Skeletal muscle tissue (tissue), 4 donors: Measurements from ENCODE around the gene LMAN1L. TPM values are rescaled to one million over a fixed set of nuclear protein-coding genes. Genes with fewer than 3 reads are reported as not detected.

Source experiments
- H3K27ac ChIP-seq: one replicate; pipeline ENCODE4 v1.7.0; 2013; ENCODE audit warnings: mild to moderate bottlenecking, low read depth, low read length, inconsistent platforms
- H3K27me3 ChIP-seq, 3 donors: one replicate each; pipeline ENCODE4 v1.7.0; 2013; ENCODE audit warnings: low read length in 3 of 3; ENCODE audit not compliant: control insufficient read depth in 3 of 3, insufficient read depth in 3 of 3
- H3K36me3 ChIP-seq, 3 donors: one replicate each; pipeline ENCODE4 v1.7.0; 2013; ENCODE audit warnings: low read length in 3 of 3; ENCODE audit not compliant: control insufficient read depth in 3 of 3, insufficient read depth in 3 of 3
- H3K4me1 ChIP-seq, 3 donors: one replicate each; pipeline ENCODE4 v1.7.0; 2013; ENCODE audit warnings: low read length in 3 of 3, mild to moderate bottlenecking in 3 of 3; ENCODE audit not compliant: control insufficient read depth in 3 of 3, insufficient read depth in 3 of 3
- H3K4me3 ChIP-seq, 3 donors: one replicate each; pipeline ENCODE4 v1.7.0; 2013; ENCODE audit warnings: low read length in 3 of 3
- H3K9ac ChIP-seq, 3 donors: one replicate each; pipeline ENCODE4 v1.7.0; 2013; ENCODE audit warnings: low read length in 3 of 3, mild to moderate bottlenecking in 3 of 3, moderate library complexity in 2 of 3, low read depth in 1 of 3
- H3K9me3 ChIP-seq, 3 donors: one replicate each; pipeline ENCODE4 v1.7.0; 2013; ENCODE audit warnings: low read length in 3 of 3; ENCODE audit not compliant: control insufficient read depth in 3 of 3
- total RNA-seq: library from RNA; depleted of rRNA; stranded (reverse); fragments of >200 nt; gene quantifications from one replicate; pipeline ENCODE4 v1.2.3, GENCODE V29; 2014
- donor health status: Osteomylitis.

The LMAN1L gene
- total RNA-seq, 1 donor from 2014 or later = not detected

DNA sequence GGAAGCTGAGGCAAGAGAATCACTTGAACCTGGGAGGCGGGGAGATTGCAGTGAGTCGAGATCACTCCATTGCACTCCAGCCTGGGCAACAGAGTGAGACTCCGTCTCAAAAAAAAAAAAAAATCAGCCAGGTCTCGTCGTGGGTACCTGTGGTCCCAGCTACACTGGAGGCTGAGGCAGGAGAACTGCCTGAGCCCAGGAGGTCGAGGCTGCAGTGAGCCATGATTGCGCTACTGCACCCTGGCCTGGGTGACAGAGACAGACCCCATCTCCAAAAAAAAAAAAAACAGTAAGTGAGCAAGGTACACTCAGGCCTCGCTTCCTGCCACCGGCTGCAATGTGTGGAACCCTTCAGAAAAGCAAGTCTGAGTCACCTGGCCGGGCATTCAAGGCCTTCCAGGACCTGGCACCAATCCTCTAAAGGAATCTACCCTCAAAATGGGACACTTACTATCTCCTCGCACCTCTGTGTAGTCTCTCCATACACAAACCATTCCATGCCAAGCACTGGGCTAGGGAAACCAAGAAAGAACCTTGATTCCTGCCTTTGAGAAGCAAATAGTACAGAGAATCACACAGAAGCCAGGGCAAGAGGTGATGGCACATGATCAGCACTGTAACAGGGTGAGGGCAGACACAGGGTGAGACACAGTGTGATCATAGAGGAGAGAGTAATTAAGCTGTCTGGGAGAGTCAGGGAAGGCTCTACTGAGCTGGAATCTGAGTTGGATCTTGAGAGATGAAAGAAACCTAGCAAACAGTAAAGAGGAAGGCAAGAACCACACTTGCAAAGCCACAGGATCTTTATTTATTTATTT is 50.8 kb downstream of the LMAN1L start:
- peaks cover 18 to 37% (median 23%) of the 10 kb centered on the region in 3 donors for H3K4me1 ChIP-seq
- H3K9me3 ChIP-seq = no peaks in the 10 kb centered on the region
- H3K27ac ChIP-seq = no peak overlapping the region

DNA sequence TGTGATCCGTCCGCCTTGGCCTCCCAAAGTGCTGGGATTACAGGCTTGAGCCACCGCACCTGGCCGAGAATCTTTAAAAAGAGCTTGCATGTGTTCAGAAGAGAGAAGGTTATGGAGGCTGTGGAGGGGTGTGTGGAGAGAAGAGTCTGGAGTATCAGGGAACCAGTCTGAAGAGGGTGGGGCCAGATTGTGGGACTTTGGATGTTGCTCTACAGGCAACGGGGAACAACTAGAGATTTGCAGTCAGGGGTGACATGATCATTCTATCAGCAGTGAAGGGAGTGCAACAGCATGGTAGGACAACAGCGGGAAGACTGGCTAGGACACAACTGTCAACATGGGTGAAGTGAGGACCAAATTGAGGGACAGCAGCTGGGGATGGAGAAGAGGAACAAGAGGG is 51.7 kb downstream of the LMAN1L start:
- Histone ChIP-seq H3K27ac (no peak overlapping the region), H3K9me3 (no peaks in the 10 kb centered on the region), H3K36me3 (peaks cover 0 to 6% (median 5%) of the 10 kb centered on the region in 3 donors), H3K4me1 (peaks cover 23 to 39% (median 25%) of the 10 kb centered on the region in 3 donors), H3K9ac (no peak overlapping the region), H3K4me3 (no peak overlapping the region), H3K27me3 (no peaks in the 10 kb centered on the region)

More for the DNA sequence above, 50.8 kb downstream of the LMAN1L start:
- H3K9ac ChIP-seq = no peak overlapping the region
- H3K36me3 ChIP-seq = peaks cover 0 to 5% (median 4%) of the 10 kb centered on the region in 3 donors
- no peak overlapping the region for H3K4me3 ChIP-seq
- H3K27me3 ChIP-seq = no peaks in the 10 kb centered on the region

DNA sequence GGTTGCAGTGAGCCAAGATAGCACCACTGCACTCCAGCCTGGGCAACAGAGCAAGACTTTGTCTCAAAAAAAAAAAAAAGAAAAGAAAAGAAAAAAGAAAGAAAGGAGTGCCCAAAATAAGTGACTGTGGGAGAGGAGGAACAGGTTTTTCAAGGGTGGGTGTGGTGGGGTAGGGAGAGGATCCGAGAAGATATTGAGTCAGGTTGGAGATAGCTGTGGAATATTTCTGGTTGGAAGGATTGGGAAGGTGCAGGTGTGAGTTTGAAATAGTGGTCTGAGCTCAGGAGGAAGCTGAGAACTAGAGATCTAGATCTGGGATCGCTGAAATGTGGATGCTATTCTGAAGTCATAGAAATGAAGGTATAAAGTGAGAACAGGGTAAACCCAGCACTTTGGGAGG is 52.7 kb downstream of the LMAN1L start:
- Histone ChIP-seq H3K4me3 (no peak overlapping the region), H3K4me1 (peaks cover 31 to 44% (median 33%) of the 10 kb centered on the region in 3 donors), H3K36me3 (peaks cover 0 to 6% (median 5%) of the 10 kb centered on the region in 3 donors), H3K27me3 (no peaks in the 10 kb centered on the region), H3K27ac (no peak overlapping the region), H3K9ac (no peak overlapping the region), H3K9me3 (no peaks in the 10 kb centered on the region)

DNA sequence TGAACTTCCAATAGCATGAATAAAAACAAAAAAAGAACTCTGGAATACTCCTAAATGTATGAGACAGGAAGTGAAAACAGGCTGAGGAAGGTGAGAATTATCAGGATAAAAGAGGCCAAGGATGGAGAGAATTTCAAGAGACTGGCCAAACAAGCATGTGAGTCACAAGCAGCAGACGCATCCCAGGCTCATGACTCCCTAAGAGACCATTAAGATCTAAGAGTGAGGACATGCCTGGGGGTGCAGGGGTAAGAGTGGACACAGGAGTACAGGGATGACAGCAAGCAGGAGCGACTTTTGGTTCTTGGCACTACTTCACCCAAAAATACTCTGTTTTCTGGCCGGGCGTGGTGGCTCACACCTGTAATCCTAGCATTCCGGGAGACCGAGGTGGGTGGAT is 53.5 kb downstream of the LMAN1L start:
- no peaks in the 10 kb centered on the region for H3K27me3 ChIP-seq
- H3K9ac ChIP-seq = no peak overlapping the region
- H3K27ac ChIP-seq = no peak overlapping the region
- H3K36me3 ChIP-seq = peaks cover 0 to 6% (median 5%) of the 10 kb centered on the region in 3 donors
- H3K9me3 ChIP-seq = no peaks in the 10 kb centered on the region
- H3K4me3 ChIP-seq = no peak overlapping the region
- peaks cover 39 to 52% (median 41%) of the 10 kb centered on the region in 3 donors for H3K4me1 ChIP-seq

DNA sequence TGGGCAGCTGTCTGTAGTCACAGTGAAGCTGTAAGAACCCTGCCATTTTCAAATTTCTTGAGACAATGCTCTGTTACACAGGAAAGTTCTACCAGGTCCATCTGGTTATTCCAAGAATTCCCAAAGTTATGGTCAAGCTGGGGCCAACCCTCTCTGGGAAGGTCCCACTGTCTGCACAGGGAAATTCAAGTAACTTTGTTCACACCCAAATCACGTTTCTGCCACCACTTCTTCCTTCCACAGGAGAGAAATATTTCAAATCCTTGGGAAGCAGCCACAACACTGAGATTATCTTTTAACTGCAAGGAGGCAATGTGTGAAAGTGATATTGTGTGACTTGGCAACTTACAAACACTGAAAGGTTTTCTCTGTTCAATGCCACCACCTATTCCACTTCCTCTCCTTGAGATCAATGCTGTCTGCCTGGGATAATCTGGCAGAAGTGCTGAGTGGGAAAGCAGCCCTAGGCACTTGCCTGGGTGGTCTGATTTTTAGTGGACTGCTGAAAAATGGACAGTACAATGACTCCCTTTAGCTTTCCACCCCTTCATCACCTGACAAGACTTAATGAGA is 54.9 kb downstream of the LMAN1L start:
- Histone ChIP-seq H3K9ac (no peak overlapping the region), H3K9me3 (no peaks in the 10 kb centered on the region), H3K36me3 (peaks cover 0 to 6% (median 5%) of the 10 kb centered on the region in 3 donors), H3K4me1 (peaks cover 51 to 62% (median 51%) of the 10 kb centered on the region in 3 donors), H3K4me3 (no peak overlapping the region), H3K27me3 (no peaks in the 10 kb centered on the region), H3K27ac (peak overlapping the region; percentile 56)

DNA sequence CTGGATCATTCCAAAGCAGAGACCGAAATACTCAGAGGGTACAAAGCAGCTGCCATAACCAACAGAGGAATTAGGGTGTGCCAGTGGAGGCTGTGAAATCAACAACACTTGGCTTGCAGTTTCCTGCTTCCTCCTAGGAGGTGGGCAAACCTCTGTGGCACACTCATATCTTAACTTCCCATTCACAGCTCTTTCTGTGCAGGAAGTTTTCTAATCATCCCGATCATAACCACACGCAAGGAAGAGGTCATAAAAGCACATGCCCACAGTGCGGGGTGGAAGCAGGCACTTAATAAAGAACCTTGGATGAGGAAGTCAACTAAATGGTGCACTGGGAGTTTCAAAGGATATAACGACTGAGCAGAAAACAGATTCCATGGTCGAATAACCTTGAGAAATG is 55.4 kb downstream of the LMAN1L start:
- no peak overlapping the region for H3K9ac ChIP-seq
- H3K4me1 ChIP-seq = peaks cover 53 to 65% (median 53%) of the 10 kb centered on the region in 3 donors
- no peaks in the 10 kb centered on the region for H3K27me3 ChIP-seq
- no peaks in the 10 kb centered on the region for H3K9me3 ChIP-seq
- H3K27ac ChIP-seq = peak overlapping the region; percentile 56
- peaks cover 0 to 6% (median 5%) of the 10 kb centered on the region in 3 donors for H3K36me3 ChIP-seq
- no peak overlapping the region for H3K4me3 ChIP-seq

DNA sequence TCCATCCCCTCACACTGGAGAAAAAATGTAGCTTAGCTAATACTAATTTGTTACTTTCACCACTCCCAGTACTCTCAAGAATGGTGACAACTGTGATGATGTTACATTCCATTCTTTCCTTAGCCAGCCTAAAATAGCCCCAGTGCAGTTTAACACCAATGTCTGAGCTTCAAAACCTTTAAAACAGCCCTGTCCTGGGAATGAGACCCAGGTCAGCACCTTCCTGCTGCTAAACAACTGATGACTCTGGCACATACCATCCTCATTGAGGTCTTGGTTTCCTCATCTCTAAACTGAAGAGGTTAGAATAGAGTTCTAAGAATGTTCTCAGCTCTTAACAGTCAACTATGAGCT is 56.7 kb downstream of the LMAN1L start:
- no peaks in the 10 kb centered on the region for H3K27me3 ChIP-seq
- H3K9ac ChIP-seq = peak overlapping the region in 1 of 3 donors; percentile 35
- H3K36me3 ChIP-seq = peaks cover 0 to 5% (median 3%) of the 10 kb centered on the region in 3 donors
- peak overlapping the region; percentile 57 for H3K27ac ChIP-seq
- peak overlapping the region in 2 of 3 donors; percentile 24 to 49 for H3K4me3 ChIP-seq
- no peaks in the 10 kb centered on the region for H3K9me3 ChIP-seq
- H3K4me1 ChIP-seq = peaks cover 56 to 66% (median 57%) of the 10 kb centered on the region in 3 donors

DNA sequence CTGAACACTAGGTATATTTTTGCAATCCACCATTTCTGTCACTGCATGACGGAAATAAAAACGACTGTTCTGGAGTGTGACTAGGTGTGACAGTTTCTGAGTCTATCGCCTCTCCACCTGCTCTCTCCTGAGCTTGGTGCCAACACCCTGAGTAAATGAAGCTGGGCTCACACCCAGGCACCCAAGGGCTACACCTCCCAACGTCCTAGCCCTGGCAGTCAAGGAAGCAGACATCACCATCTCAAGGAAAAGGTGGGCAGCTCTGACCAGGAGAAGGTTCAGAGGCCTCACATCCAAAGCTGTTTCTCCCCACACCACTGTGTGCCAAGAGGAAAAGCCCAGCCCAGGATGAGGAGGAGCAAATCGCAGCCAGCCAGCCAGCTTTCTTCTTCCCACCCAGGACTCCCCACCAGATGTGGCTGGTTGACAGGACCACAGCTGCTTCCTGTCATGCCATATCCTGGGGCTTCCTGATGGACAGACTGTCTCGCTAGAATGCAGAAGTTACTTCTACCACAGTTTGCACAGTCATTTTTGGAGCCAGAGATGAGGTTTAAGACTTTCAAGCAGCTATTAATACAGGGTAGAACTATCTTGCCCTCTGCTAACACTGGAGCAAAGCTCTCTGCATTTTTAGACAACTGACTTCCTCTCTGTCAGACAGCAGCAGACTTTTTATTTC is 57.2 kb downstream of the LMAN1L start:
- H3K4me3 ChIP-seq = peak overlapping the region; percentile 11 to 49 (median 24)
- peaks cover 0 to 5% (median 3%) of the 10 kb centered on the region in 3 donors for H3K36me3 ChIP-seq
- peak overlapping the region; percentile 35 to 57 (median 45) for H3K9ac ChIP-seq
- H3K9me3 ChIP-seq = no peaks in the 10 kb centered on the region
- peaks cover 56 to 66% (median 57%) of the 10 kb centered on the region in 3 donors for H3K4me1 ChIP-seq
- no peaks in the 10 kb centered on the region for H3K27me3 ChIP-seq
- peak overlapping the region; percentile 57 for H3K27ac ChIP-seq

DNA sequence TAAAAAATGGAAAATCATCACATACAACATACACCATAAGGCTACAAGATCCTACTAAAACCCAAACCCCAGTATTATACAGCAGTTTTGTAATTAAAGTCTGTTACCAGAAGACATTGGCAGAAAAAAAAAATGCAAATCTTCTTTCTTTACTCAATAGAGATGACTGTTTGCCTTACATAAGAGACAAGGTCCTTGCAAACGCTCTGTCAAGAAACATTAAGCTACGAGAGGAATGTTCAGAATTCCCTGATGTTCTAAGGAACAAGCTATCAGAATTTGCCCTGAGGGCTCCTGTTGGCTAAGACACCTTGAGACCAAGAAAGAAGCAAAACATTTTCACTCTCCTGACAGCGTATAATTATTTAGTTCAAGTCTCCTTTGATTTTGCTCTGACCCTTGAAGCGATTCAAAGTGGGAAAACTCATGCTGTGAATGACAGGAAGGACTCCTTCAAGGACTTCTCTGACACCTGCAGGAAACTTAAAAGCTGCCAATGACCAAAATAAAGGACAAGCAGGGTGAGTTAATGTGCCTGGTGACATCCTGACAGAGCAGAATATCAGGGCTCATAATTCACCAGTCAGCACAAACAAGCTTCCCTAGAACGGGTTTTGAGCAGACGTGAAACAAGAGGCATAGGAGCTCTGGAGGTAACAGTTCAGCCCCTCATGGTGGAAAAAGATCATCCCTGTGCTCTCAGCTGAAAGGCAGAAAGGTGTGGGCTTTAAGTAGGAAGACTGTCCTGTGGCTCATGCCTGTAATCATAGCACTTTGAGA is 58.0 kb downstream of the LMAN1L start:
- Histone ChIP-seq H3K4me3 (peak overlapping the region in 2 of 3 donors; percentile 10 to 17), H3K9me3 (no peaks in the 10 kb centered on the region), H3K27me3 (no peaks in the 10 kb centered on the region), H3K27ac (peak overlapping the region; percentile 57), H3K36me3 (peaks cover 0 to 5% (median 3%) of the 10 kb centered on the region in 3 donors), H3K9ac (peak overlapping the region; percentile 35 to 67 (median 46)), H3K4me1 (peaks cover 56 to 66% (median 57%) of the 10 kb centered on the region in 3 donors)
